Globus pallidus (tissue), 1 donor: Measurements from ENCODE around the gene ELOVL5.

ENCODE experiments used
- DNase-seq: peaks from one replicate; pipeline ENCODE4 v3.0.0-alpha.2; 2015; ENCODE audit warnings: low spot score

ELOVL5 gene

GRCh38 chr6:53239526-53239925, 109.2 kb downstream of the ELOVL5 start:
- no peak for DNase-seq

GRCh38 chr6:53238311-53238710, 110.4 kb downstream of the ELOVL5 start:
- DNase-seq: no peak

- DNase-seq: no peak
Measured at GRCh38 chr6:53236241-53236640, 112.5 kb downstream of the ELOVL5 start.

- DNase-seq: no peak
Measured at GRCh38 chr6:53235508-53235907, 113.2 kb downstream of the ELOVL5 start.

GRCh38 chr6:53233309-53233708, 115.4 kb downstream of the ELOVL5 start:
- no peak for DNase-seq

- DNase-seq: no peak
Measured at GRCh38 chr6:53230775-53231467, 117.8 kb downstream of the ELOVL5 start.

GRCh38 chr6:53227847-53228246, 120.9 kb downstream of the ELOVL5 start:
- no peak for DNase-seq

GRCh38 chr6:53220605-53221004, 128.1 kb downstream of the ELOVL5 start:
- no peak for DNase-seq
